Body of pancreas (tissue), 4 donors: ENCODE results near the gene CSTB. TPM values are rescaled to one million over a fixed set of nuclear protein-coding genes. Genes with fewer than 3 reads are reported as not detected.

Experiments used
- ATAC-seq: fragments of 150-250 bp; one replicate; pipeline ENCODE4 v1.9.1; 2016
- DNase-seq, 4 donors: peaks; one replicate each; pipeline ENCODE4 v3.0.0-alpha.2; 2019
- H3K27ac ChIP-seq, 4 donors: fragments of 200-600 bp; sonication (generic); 1 replicate in 3 of 4; 2 replicates in 1 of 4; pipeline versions ENCODE4 v1.5.1 to v1.6.1; 2016 to 2019; ENCODE audit warnings: mild to moderate bottlenecking in 1 of 4, mixed read lengths in 1 of 4, moderate library complexity in 1 of 4
- H3K27me3 ChIP-seq, 2 donors: fragments of 200-600 bp; sonication (generic); one replicate each; pipeline ENCODE4 v1.6.0; 2016; ENCODE audit warnings: mild to moderate bottlenecking in 1 of 2
- H3K36me3 ChIP-seq, 2 donors: fragments of 200-600 bp; sonication (generic); replicated peaks in 1 of 2; 2 replicates each; pipeline ENCODE4 v1.5.1; 2016; ENCODE audit warnings: low read depth in 2 of 2; ENCODE audit not compliant: insufficient read depth in 1 of 2
- H3K4me1 ChIP-seq: fragments of 200-600 bp; sonication (generic); one replicate; pipeline ENCODE4 v1.6.0; 2016
- H3K4me3 ChIP-seq, 2 donors: fragments of 200-600 bp; sonication (generic); 1 replicate in 1 of 2; 2 replicates in 1 of 2; pipeline ENCODE4 v1.5.1; 2016 to 2019
- H3K9me3 ChIP-seq, 3 donors: fragments of 200-600 bp; sonication (generic); 1 replicate in 2 of 3; 2 replicates in 1 of 3; pipeline ENCODE4 v1.5.1; 2016
- CTCF ChIP-seq, 7 experiments: fragments of 450-650 bp in 4 of 7; fragments of 200-600 bp in 3 of 7; sonication (generic) in 3 of 7; IDR thresholded peaks; one replicate each; pipeline ENCODE4 v1.5.1; 2016 to 2019; ENCODE audit warnings: antibody characterized with exemption in 7 of 7
- POLR2A ChIP-seq, 3 donors: fragments of 450-650 bp; IDR thresholded peaks; one replicate each; pipeline ENCODE4 v1.6.1; 2016; ENCODE audit warnings: antibody characterized with exemption in 3 of 3, mild to moderate bottlenecking in 2 of 3
- WGBS, 2 donors: methylation state at CpG; one replicate each; pipeline ENCODE4 v1.1.5; 2017; 5-methylcytosine and 5-hydroxymethylcytosine counted together
- intact Hi-C: fragments of 100-400 bp; cut with DNase I; formaldehyde crosslinking; loops from one replicate; pipeline ENCODE4 v1.15.1; 2023
- total RNA-seq, 2 donors: library from RNA; depleted of rRNA; stranded (reverse); fragments of >200 nt; gene quantifications; one replicate each; pipeline ENCODE4 v1.1.0, GENCODE V29; 2016

CSTB gene
- total RNA-seq, 2 donors from 2014 or later: 8.6 to 11.9 TPM

DNA sequence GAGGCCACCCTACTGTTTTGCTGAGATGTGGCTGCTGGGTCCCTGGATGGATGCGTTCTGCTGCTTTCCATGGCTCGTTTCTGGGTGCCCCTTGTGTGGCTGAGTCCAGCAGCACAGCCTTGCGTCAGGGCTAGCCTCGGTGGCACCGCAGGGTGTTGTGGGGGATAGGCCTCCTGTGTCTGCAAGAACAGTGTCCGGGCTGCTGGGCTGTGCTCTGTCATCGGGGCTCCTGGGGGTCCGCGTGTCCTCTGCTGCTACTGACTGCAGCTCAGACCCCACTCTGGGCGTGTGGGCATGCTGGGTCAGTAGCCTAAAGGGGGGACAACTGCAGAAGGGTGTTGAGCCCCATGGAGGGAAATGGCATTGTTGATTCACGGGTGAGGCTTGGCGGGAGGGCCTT is 18.2 kb upstream of the CSTB start:
- peaks cover 14% of the 10 kb centered on the region for H3K4me1 ChIP-seq
- H3K27ac ChIP-seq: no peak overlapping the region
- TF ChIP-seq CTCF (IDR thresholded peaks at IDR 0.05): no peak
- TF ChIP-seq POLR2A (IDR thresholded peaks at IDR 0.05): no peak
- intact Hi-C loops: no loop called here
- 92% methylated on average over 12 of the region's 12 CpGs; no CpG with 5 or more reads in 1 of the 2 donors for WGBS, 2 donors
- H3K36me3 ChIP-seq: peaks cover 18 to 39% of the 10 kb centered on the region in 2 donors
- H3K27me3 ChIP-seq: no peaks in the 10 kb centered on the region
- no peaks in the 10 kb centered on the region for H3K9me3 ChIP-seq
- ATAC-seq (no peak), DNase-seq (no peak)
- no peak overlapping the region for H3K4me3 ChIP-seq

DNA sequence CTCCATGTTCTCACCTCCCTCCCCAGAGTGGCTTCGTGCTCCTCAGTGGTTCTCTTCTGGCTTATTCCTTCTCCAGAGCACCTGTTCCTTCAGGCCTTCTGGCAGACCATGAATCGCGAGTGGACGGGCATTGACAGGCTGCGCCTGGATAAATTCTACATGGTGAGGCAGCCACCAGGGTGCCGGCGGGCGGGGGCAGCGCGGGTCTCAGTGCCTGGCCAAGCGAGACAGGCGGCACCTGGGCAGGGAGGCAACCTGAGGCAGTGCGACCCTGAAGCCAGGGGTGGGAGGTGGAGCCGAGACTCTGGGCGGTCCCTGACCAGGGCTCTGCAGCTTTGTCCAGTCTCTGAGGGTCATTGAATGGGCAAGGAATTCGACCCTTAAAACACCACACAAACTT is 17.1 kb upstream of the CSTB start:
- peaks cover 20% of the 10 kb centered on the region for H3K4me1 ChIP-seq
- intact Hi-C loops: no loop called here
- WGBS, 2 donors: 93 to 97% methylated on average over 14 to 16 of the region's 16 CpGs
- no peak for TF ChIP-seq CTCF (IDR thresholded peaks at IDR 0.05)
- no peak for TF ChIP-seq POLR2A (IDR thresholded peaks at IDR 0.05)
- peaks cover 17 to 32% of the 10 kb centered on the region in 2 donors for H3K36me3 ChIP-seq
- H3K27ac ChIP-seq: no peak overlapping the region
- ATAC-seq: no peak
- DNase-seq: no peak
- H3K9me3 ChIP-seq: no peaks in the 10 kb centered on the region
- H3K27me3 ChIP-seq: no peaks in the 10 kb centered on the region
- H3K4me3 ChIP-seq: no peak overlapping the region

DNA sequence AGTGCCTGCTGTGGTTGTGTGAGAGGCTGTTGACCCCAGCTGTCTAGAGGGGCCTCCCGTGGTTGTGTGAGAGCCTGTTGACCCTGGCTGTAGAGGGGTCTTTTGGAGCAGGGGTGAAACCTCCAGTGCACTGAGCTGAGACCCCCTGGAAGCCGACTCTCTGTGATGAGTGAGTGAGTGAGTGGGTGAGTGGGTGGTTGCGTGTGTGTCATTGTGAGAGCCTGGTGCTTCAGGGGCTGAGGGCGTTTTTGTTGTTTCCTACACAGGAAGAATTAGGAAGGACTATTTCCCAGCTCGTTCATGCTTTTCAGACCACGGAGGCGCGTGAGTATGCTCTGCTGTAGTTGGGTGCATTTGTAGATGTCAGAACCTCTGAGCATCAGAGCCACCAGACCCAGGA is 16.3 kb upstream of the CSTB start:
- TF ChIP-seq POLR2A (IDR thresholded peaks at IDR 0.05) (no peak), CTCF (IDR thresholded peaks at IDR 0.05) (no peak)
- peaks cover 9 to 30% of the 10 kb centered on the region in 2 donors for H3K36me3 ChIP-seq
- no peak overlapping the region for H3K27ac ChIP-seq
- no peaks in the 10 kb centered on the region for H3K9me3 ChIP-seq
- peaks cover 20% of the 10 kb centered on the region for H3K4me1 ChIP-seq
- intact Hi-C loops: no loop called here
- ATAC-seq (no peak), DNase-seq (no peak)
- no peak overlapping the region for H3K4me3 ChIP-seq
- no peaks in the 10 kb centered on the region for H3K27me3 ChIP-seq
- WGBS, 2 donors: 89% methylated on average over 6 to 8 of the region's 8 CpGs

- Histone ChIP-seq H3K4me1 (peaks cover 20% of the 10 kb centered on the region), H3K9me3 (no peaks in the 10 kb centered on the region), H3K27ac (peak overlapping the region in 3 of 4 donors; percentile 52 to 90 (median 81)), H3K4me3 (peak overlapping the region; percentile 91 to 95), H3K27me3 (no peaks in the 10 kb centered on the region), H3K36me3 (peaks cover 0 to 19% of the 10 kb centered on the region in 2 donors)
- ATAC-seq: no peak
- TF ChIP-seq POLR2A (IDR thresholded peaks at IDR 0.05) (no peak), CTCF (IDR thresholded peaks at IDR 0.05) (no peak)
- DNase-seq: no peak
- 6 to 7% methylated on average over 13 of the region's 13 CpGs for WGBS, 2 donors
- intact Hi-C loops: no loop called here
Measured at GRCh38 chr21:43790010-43790524, 14.0 kb upstream of the CSTB start.
